ENCODE measurements around the gene PKN3. TPM values are rescaled to one million over a fixed set of nuclear protein-coding genes. Genes with fewer than 3 reads are reported as not detected.

Gene PKN3
- total and polyA plus RNA-seq, 2 of the 13 experiments (the other 11 are each of a cell fraction or from before 2014, with no cell fraction given), result 10.5 to 13.2 TPM

DNA sequence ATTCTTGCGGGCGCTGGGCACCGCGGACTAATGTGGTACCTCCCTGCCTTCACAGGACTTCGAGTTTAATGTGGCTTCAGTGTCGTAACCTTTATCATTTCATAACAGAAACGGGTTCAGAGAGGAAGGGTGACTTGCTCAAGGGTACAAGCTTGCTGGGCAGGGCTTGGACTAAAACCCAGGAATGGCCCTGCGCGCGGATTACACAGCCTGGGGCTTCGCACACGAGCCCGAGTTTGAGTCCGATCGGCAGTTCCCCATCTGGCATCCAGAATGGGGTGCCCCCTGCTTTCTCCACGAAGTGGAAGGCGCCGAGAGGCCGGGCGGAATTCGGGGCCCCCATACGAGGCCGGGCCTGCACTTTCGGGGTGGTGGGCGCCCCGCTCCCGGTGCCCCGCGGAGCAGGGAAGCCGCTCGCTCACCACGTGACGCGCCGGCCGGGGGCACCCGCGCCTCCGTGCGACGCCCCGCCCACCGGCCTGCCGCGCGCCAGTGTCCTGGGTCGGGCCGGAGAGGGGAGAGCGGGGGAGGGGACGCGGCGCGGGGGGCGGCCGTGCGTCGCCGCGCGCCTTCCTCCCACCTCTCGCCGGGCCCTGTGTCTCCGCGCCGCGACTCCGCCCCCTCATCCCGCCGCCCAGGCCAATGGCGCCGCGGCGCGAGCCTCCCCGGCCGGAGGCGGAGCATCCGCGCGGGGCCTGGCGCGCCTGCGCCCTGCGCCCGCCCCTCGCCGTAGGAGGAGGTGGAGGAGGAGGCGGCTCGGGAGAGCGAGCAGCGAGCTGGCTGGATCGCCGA, 13.6 kb upstream of the PKN3 start, which contains the start of gene SET (continued):
- TF ChIP-seq, protein P1, sequence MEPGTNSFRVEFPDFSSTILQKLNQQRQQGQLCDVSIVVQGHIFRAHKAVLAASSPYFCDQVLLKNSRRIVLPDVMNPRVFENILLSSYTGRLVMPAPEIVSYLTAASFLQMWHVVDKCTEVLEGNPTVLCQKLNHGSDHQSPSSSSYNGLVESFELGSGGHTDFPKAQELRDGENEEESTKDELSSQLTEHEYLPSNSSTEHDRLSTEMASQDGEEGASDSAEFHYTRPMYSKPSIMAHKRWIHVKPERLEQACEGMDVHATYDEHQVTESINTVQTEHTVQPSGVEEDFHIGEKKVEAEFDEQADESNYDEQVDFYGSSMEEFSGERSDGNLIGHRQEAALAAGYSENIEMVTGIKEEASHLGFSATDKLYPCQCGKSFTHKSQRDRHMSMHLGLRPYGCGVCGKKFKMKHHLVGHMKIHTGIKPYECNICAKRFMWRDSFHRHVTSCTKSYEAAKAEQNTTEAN (CRISPR knock-in tag; conservative IDR thresholded peaks at IDR 0.05), result peak; percentile 62; the same call in 1 of the 2 replicates
- TF ChIP-seq PCBP1 (IDR thresholded peaks at IDR 0.05; ENCODE audit: borderline replicate concordance, low read depth, low read length), result no peak
- TF ChIP-seq SMAD3 (CRISPR knock-in tag; IDR thresholded peaks at IDR 0.05), result peak; percentile 20; the same call in 1 of the 2 replicates
- TF ChIP-seq, protein P2, sequence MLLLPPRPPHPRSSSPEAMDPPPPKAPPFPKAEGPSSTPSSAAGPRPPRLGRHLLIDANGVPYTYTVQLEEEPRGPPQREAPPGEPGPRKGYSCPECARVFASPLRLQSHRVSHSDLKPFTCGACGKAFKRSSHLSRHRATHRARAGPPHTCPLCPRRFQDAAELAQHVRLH (CRISPR knock-in tag; IDR thresholded peaks at IDR 0.05; ENCODE audit: borderline replicate concordance, low read depth), result no peak
- no peak for TF ChIP-seq MED8 (CRISPR knock-in tag; IDR thresholded peaks at IDR 0.05; ENCODE audit: insufficient replicate concordance)
- TF ChIP-seq, protein P3, sequence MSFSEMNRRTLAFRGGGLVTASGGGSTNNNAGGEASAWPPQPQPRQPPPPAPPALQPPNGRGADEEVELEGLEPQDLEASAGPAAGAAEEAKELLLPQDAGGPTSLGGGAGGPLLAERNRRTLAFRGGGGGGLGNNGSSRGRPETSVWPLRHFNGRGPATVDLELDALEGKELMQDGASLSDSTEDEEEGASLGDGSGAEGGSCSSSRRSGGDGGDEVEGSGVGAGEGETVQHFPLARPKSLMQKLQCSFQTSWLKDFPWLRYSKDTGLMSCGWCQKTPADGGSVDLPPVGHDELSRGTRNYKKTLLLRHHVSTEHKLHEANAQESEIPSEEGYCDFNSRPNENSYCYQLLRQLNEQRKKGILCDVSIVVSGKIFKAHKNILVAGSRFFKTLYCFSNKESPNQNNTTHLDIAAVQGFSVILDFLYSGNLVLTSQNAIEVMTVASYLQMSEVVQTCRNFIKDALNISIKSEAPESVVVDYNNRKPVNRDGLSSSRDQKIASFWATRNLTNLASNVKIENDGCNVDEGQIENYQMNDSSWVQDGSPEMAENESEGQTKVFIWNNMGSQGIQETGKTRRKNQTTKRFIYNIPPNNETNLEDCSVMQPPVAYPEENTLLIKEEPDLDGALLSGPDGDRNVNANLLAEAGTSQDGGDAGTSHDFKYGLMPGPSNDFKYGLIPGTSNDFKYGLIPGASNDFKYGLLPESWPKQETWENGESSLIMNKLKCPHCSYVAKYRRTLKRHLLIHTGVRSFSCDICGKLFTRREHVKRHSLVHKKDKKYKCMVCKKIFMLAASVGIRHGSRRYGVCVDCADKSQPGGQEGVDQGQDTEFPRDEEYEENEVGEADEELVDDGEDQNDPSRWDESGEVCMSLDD (CRISPR knock-in tag; IDR thresholded peaks at IDR 0.05; ENCODE audit: borderline replicate concordance), result peak; percentile 95
- TF ChIP-seq SRSF9 (IDR thresholded peaks at IDR 0.05; ENCODE audit: borderline replicate concordance, insufficient read depth, low read depth, low read length, poor library complexity, severe bottlenecking), result no peak
- TF ChIP-seq, protein P4, sequence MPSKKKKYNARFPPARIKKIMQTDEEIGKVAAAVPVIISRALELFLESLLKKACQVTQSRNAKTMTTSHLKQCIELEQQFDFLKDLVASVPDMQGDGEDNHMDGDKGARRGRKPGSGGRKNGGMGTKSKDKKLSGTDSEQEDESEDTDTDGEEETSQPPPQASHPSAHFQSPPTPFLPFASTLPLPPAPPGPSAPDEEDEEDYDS (CRISPR knock-in tag; IDR thresholded peaks at IDR 0.05), result 0 out of 2 replicates have a peak, but pooled peaks have one; percentile 22
- no peak for TF ChIP-seq ZNF598 (CRISPR knock-in tag; IDR thresholded peaks at IDR 0.05; ENCODE audit: borderline replicate concordance)
- TF ChIP-seq, protein P5, sequence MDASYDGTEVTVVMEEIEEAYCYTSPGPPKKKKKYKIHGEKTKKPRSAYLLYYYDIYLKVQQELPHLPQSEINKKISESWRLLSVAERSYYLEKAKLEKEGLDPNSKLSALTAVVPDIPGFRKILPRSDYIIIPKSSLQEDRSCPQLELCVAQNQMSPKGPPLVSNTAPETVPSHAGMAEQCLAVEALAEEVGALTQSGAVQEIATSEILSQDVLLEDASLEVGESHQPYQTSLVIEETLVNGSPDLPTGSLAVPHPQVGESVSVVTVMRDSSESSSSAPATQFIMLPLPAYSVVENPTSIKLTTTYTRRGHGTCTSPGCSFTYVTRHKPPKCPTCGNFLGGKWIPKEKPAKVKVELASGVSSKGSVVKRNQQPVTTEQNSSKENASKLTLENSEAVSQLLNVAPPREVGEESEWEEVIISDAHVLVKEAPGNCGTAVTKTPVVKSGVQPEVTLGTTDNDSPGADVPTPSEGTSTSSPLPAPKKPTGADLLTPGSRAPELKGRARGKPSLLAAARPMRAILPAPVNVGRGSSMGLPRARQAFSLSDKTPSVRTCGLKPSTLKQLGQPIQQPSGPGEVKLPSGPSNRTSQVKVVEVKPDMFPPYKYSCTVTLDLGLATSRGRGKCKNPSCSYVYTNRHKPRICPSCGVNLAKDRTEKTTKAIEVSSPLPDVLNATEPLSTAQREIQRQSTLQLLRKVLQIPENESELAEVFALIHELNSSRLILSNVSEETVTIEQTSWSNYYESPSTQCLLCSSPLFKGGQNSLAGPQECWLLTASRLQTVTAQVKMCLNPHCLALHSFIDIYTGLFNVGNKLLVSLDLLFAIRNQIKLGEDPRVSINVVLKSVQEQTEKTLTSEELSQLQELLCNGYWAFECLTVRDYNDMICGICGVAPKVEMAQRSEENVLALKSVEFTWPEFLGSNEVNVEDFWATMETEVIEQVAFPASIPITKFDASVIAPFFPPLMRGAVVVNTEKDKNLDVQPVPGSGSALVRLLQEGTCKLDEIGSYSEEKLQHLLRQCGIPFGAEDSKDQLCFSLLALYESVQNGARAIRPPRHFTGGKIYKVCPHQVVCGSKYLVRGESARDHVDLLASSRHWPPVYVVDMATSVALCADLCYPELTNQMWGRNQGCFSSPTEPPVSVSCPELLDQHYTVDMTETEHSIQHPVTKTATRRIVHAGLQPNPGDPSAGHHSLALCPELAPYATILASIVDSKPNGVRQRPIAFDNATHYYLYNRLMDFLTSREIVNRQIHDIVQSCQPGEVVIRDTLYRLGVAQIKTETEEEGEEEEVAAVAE (CRISPR knock-in tag; IDR thresholded peaks at IDR 0.05; ENCODE audit: borderline replicate concordance), result no peak
- 0 out of 2 replicates have a peak, but pooled peaks have one; percentile 39 for TF ChIP-seq ZSCAN20 (CRISPR knock-in tag; IDR thresholded peaks at IDR 0.05; ENCODE audit: borderline replicate concordance)
- TF ChIP-seq PHF21A (CRISPR knock-in tag; IDR thresholded peaks at IDR 0.05), result peak; percentile 57
- TF ChIP-seq HOXD1 (CRISPR knock-in tag; IDR thresholded peaks at IDR 0.05), result no peak
- TF ChIP-seq, protein P6, sequence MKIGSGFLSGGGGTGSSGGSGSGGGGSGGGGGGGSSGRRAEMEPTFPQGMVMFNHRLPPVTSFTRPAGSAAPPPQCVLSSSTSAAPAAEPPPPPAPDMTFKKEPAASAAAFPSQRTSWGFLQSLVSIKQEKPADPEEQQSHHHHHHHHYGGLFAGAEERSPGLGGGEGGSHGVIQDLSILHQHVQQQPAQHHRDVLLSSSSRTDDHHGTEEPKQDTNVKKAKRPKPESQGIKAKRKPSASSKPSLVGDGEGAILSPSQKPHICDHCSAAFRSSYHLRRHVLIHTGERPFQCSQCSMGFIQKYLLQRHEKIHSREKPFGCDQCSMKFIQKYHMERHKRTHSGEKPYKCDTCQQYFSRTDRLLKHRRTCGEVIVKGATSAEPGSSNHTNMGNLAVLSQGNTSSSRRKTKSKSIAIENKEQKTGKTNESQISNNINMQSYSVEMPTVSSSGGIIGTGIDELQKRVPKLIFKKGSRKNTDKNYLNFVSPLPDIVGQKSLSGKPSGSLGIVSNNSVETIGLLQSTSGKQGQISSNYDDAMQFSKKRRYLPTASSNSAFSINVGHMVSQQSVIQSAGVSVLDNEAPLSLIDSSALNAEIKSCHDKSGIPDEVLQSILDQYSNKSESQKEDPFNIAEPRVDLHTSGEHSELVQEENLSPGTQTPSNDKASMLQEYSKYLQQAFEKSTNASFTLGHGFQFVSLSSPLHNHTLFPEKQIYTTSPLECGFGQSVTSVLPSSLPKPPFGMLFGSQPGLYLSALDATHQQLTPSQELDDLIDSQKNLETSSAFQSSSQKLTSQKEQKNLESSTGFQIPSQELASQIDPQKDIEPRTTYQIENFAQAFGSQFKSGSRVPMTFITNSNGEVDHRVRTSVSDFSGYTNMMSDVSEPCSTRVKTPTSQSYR (CRISPR knock-in tag; IDR thresholded peaks at IDR 0.05; ENCODE audit: borderline replicate concordance), result peak; percentile 85
- peak; percentile 81 for TF ChIP-seq PHF8 (CRISPR knock-in tag; IDR thresholded peaks at IDR 0.05)
